NT2/D1 (cell line): ENCODE data around the gene GPN1.

Experiments
- SUZ12 ChIP-seq: IDR thresholded peaks from 2 replicates; pipeline ENCODE4 v1.6.1; 2011; ENCODE audit not compliant: insufficient read length, insufficient read depth; ENCODE audit errors: extremely low read depth
- YY1 ChIP-seq: IDR thresholded peaks from 2 replicates; pipeline ENCODE4 v1.6.1; 2011; ENCODE audit not compliant: insufficient read length, insufficient read depth
- ZNF274 ChIP-seq: IDR thresholded peaks from 2 replicates; pipeline ENCODE4 v1.6.1; 2011; ENCODE audit warnings: mild to moderate bottlenecking, low read depth, low read length

DNA sequence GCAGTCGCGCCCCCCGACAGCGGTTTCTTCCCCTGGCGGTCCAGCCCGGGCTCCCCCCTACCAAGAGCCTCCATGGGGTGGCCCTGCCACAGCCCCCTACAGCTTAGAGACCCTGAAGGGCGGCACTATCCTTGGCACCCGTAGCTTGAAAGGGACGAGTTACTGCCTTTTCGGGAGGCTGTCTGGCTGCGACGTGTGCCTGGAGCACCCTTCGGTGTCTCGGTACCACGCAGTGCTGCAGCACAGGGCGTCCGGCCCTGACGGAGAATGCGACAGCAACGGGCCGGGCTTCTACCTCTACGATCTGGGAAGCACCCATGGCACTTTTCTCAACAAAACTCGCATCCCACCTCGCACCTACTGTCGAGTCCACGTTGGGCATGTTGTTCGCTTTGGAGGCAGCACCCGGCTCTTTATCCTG, 35.3 kb downstream of the GPN1 start:
- TF ChIP-seq SUZ12, result no peak
- no peak for TF ChIP-seq ZNF274
- TF ChIP-seq YY1, result no peak
